HFFc6 (cell line): ENCODE results near the gene SGMS1. TPM values are rescaled to one million over a fixed set of nuclear protein-coding genes. Genes with fewer than 3 reads are reported as not detected.
"Not testable (repeated sequence)": the region's sequence is repeated elsewhere in the genome, so short reads cannot be mapped to it uniquely, and the experiment has no call there.

Experiments used
- DNase-seq: peaks from one replicate; pipeline ENCODE4 v3.0.0-alpha.2; 2018
- H3K27ac Mint-ChIP-seq: 2 replicates; pipeline ENCODE4 v1.8.0; 2020; ENCODE audit warnings: mild to moderate bottlenecking, mixed read lengths
- H3K27me3 Mint-ChIP-seq: 2 replicates; pipeline ENCODE4 v1.8.0; 2021; ENCODE audit warnings: mild to moderate bottlenecking, moderate library complexity, mixed read lengths; ENCODE audit not compliant: insufficient read depth
- H3K36me3 Mint-ChIP-seq: 2 replicates; pipeline ENCODE4 v1.8.0; 2021; ENCODE audit warnings: low read depth, mixed read lengths
- H3K4me1 Mint-ChIP-seq: 2 replicates; pipeline ENCODE4 v1.8.0; 2020; ENCODE audit warnings: low read depth, mixed read lengths
- H3K4me3 Mint-ChIP-seq: 2 replicates; pipeline ENCODE4 v1.8.0; 2020; ENCODE audit warnings: mild to moderate bottlenecking, moderate library complexity, mixed read lengths
- H3K9me3 Mint-ChIP-seq: 2 replicates; pipeline ENCODE4 v1.8.0; 2020; ENCODE audit warnings: mild to moderate bottlenecking, mixed read lengths
- CTCF ChIP-seq: fragments of 200-600 bp; sonication (generic); IDR thresholded peaks from 2 replicates; pipeline ENCODE4 v1.5.0; 2021; ENCODE audit warnings: antibody characterized with exemption, mild to moderate bottlenecking
- total RNA-seq, 6 experiments: library from RNA; stranded (reverse); fragmentation: NEBNext Ultra II Directional; extraction: Animal tissue kit (Norgen Biotek cat#: 25700); gene quantifications; 2 replicates in 1 of 6; 3 replicates in 5 of 6; pipeline ENCODE4 v1.2.3, GENCODE V29; 2021

Gene SGMS1
- total RNA-seq, 6 experiments from 2014 or later = 19.6 to 27.5 (median 24.6) TPM

DNA sequence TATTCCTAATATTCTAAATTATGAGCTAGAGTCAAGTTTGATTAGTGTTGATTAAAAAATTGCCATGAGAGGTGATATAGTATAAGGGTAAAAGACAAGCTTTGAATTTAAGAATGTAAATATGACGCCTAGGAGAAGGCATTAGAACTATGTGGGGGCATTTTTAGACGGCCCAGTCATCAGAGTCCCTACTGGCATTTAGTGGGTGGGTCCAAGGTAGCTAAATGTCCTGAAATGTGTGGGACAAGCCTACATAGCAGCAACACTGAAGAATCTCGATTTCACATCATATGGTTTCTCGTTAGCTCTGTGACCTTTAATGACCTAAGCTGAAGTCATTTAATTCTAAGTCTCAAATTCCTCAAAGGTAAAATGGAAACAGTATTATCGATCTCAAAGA lies 133.5 kb downstream of the SGMS1 start:
- Mint-ChIP-seq H3K4me3 (no peak overlapping the region), H3K36me3 (peaks cover 2% of the 10 kb centered on the region; the same call in 1 of the 2 replicates), H3K27me3 (no peaks in the 10 kb centered on the region), H3K4me1 (no peaks in the 10 kb centered on the region; the same call in 1 of the 2 replicates), H3K27ac (no peak overlapping the region), H3K9me3 (peaks cover under 1% of the 10 kb centered on the region; the same call in 1 of the 2 replicates)
- TF ChIP-seq CTCF = no peak
- DNase-seq = no peak

GRCh38 chr10:50484550-50484949 lies 139.2 kb downstream of the SGMS1 start:
- H3K4me1 Mint-ChIP-seq, DNase-seq, H3K27ac Mint-ChIP-seq, H3K4me3 Mint-ChIP-seq, H3K27me3 Mint-ChIP-seq: not testable (repeated sequence)
- Mint-ChIP-seq H3K9me3 (peaks cover 25% of the 10 kb centered on the region), H3K36me3 (peaks cover 27% of the 10 kb centered on the region)

DNA sequence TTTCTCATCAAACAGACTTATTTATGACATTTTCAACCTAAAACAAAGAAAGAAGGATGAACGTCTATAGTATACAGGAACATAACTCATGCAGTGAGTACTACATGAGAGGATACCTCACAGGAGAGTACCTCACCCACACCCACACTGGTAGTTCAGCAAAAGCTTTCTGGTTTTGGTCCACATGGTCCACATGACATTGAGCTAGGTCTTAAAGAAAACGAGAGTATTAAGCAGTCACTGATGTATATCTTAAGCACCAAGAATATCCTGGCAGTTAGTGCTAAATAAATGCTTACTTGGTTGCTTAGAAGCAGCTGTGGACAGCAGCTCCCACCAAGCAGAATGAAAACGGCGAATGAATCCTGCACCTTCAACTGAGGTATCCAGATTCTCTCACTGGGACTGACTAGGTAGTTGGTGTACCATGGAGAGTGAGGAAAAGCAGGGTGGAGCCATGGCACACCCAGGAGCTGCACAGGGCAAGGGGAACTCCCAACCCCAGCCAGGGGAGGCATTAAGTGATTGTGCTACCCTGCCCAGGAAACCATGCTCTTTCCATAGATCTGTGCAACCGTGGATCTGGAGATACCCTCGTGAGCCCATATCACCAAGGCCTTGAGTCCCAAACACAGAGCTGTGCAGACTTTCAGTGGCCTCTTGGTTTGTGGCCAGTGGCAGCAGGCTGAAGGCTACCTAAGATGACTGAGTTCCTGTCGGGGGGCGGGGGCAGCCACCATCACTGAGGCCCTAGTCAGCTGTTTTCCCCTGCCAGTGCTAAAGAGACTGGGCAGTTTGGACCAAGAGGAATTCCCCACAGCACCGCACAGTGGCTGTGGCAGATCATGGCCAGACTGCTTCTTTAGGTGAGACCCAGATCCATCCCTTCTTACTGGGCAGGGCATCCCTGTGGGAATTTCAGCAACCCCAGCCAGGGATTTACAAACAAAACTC lies 143.4 kb downstream of the SGMS1 start:
- Mint-ChIP-seq H3K4me3 (no peak overlapping the region), H3K4me1 (no peaks in the 10 kb centered on the region)

DNA sequence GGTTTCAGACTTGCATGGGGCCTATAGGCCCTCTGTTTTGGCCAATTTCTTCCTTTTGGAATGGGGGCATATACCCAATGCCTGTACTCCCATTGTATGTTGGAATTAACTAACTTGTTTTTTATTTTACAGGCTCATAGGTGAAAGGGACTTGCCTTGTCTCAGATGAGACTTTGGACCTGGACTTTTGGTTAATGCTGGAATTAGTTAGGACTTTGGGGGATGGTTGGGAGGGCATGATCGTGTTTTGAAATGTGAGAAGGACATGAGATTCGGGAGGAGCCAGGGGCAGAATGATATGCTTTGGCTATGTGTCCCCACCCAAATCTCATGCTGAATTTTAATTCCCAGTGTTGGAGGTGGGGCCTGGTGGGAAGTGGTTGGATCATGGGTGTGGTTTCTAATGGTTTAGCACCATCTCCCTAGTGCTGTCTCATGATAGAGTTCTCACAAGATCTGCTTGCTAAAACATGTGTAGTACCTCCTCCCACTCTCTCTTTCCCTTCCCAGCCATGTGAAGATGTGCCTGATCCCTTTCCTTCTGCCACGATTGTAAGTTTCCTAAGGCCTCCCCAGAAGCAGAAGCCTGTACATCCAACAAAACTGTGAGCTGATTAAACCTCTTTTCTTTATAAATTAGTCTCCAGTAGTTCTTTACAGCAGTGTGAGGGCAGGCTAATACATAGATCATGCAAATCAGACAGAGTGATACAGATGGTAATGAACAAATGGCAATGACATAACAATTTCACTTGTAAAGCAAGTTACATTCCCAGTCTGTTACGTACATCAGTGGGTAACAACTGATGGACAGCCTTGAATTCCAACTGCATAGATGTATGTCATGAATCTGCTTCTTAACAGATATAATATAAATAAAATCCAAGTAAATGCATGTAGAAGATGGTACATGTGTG lies 146.2 kb downstream of the SGMS1 start:
- no peak for TF ChIP-seq CTCF
- no peak overlapping the region for H3K4me3 Mint-ChIP-seq
- no peak for DNase-seq
- H3K4me1 Mint-ChIP-seq = no peaks in the 10 kb centered on the region
- no peaks in the 10 kb centered on the region for H3K27me3 Mint-ChIP-seq
- no peak overlapping the region for H3K27ac Mint-ChIP-seq
- H3K9me3 Mint-ChIP-seq = peaks cover 1% of the 10 kb centered on the region; the same call in 1 of the 2 replicates
- peaks cover 2% of the 10 kb centered on the region; the same call in 1 of the 2 replicates for H3K36me3 Mint-ChIP-seq

More for the DNA sequence above, 143.4 kb downstream of the SGMS1 start:
- no peaks in the 10 kb centered on the region; the same call in 1 of the 2 replicates for H3K27me3 Mint-ChIP-seq
- H3K9me3 Mint-ChIP-seq = peaks cover 25% of the 10 kb centered on the region
- no peak overlapping the region for H3K27ac Mint-ChIP-seq
- peaks cover 26% of the 10 kb centered on the region for H3K36me3 Mint-ChIP-seq
- DNase-seq = no peak
- TF ChIP-seq CTCF = no peak

DNA sequence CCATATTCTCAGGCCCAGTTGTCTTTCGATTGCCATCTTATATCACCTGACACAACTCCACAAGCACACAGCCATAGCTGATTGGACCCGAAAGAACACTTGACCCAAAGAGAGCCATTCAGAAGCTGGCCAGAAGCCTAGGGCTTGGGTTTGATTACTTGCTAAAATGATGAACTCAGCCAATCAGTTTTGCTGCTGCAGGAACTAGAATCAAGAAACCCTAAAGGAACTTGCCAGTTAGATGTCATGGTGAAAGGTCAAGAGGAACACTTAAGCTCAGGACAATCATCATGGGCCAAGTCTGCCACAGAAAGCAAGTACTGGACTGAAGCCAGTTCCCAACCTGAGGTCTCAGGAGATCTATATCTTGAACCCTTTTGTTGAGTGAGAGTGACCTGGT lies 150.0 kb downstream of the SGMS1 start:
- no peaks in the 10 kb centered on the region for H3K9me3 Mint-ChIP-seq
- no peak overlapping the region for H3K27ac Mint-ChIP-seq
- H3K36me3 Mint-ChIP-seq = no peaks in the 10 kb centered on the region
- H3K4me1 Mint-ChIP-seq = peaks cover 31% of the 10 kb centered on the region
- TF ChIP-seq CTCF = no peak
- no peaks in the 10 kb centered on the region; the same call in 1 of the 2 replicates for H3K27me3 Mint-ChIP-seq
- no peak overlapping the region for H3K4me3 Mint-ChIP-seq
- no peak for DNase-seq
